DLD1 (cell line): ENCODE data around the gene GCLC.
"Not testable (repeated sequence)": the region's sequence is repeated elsewhere in the genome, so short reads cannot be mapped to it uniquely, and the experiment has no call there.

ENCODE experiments used
- in situ Hi-C: cut with HindIII; loops from 2 replicates; pipeline ENCODE4 v1.10.0; 2017; ENCODE audit warnings: low sequenced_read_pairs

GCLC gene

GRCh38 chr6:53564401-53565065 is 19.6 kb upstream of the GCLC start:
- in situ Hi-C loops = no loop called here

- in situ Hi-C loops = no loop called here
Observed at GRCh38 chr6:53556986-53557715, 12.2 kb upstream of the GCLC start.

GRCh38 chr6:53553600-53553999 is 8.7 kb upstream of the GCLC start:
- in situ Hi-C loops = not testable (repeated sequence)

DNA sequence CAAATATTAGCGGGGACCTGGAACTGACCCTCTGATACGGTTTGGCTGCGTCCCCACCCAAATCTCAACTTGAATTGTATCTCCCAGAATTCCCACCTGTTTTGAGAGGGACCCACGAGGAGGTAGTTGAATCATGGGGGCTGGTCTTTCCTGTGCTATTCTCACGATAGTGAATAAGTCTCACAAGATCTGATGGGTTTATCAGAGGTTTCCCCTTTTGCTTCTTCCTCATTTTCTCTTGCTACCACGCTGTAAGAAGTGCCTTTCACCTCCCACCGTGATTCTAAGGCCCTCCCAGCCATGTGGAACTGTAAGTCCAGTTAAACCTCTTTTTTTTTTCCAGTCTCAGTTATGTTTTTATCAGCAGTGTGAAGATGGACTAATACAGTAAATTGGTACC is 6.8 kb upstream of the GCLC start:
- in situ Hi-C loops = not testable (repeated sequence)

DNA sequence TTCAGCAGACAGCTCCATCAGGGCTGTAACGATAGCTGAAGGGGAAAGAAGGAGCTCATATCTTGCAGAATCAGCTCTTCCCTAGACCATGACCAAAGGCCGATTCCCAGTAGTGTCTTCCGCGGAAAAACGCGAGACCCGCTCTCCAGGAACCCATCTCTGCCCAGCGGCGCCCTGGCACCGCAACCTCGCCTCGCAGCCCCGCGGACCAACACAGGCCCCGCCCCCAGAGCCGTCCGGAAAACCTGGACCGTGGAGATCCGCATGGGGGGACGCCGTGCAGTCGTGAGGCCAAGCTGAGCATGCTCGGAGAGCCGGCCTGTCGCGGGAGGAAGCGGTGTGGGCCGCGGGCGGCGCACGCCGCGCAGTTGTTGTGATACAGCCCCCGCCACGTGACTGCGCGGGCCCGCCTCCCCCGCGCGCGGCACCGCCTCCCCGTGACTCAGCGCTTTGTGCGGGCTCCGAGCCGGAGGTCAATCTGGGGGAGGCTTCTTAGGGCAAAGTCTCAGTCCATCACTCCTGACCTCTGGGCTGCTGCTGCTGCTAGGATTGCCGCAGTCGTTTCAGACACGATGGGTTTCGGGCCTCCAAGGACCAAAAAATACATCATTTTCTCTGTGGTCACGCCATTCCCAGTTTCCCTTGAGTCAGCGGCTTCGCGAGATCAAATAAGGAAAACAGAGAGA is 3.1 kb upstream of the GCLC start:
- in situ Hi-C loops = no loop called here

DNA sequence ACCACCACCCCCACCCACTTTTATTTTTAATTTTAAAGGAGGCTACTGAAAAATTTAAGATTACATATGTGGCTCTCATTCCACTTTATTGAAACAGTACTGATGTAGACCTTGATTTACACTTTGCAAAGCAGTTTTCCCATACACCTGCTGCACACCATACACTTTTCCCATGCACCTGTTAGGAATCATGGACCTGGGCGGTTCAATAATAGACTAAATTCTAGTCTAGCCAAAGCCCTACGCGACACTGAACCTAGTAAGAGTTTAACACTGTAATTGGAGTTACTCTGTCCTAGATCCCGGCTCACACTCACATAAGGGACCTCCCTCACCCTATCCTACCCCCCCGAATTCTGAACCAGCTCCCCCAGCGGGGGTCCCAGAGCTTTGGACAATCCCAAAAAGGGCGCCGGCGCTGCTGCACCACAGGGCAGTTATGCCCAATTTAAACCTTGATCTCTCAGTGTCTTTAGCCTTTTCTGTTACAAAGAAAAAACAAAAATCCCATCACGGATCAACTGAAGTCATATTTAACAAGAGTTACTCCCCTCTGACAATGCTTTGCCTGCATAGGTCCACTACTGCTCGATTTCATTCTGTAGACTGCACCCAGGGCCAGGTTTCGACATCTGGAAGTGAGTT is 2.4 kb upstream of the GCLC start:
- in situ Hi-C loops = no loop called here

DNA sequence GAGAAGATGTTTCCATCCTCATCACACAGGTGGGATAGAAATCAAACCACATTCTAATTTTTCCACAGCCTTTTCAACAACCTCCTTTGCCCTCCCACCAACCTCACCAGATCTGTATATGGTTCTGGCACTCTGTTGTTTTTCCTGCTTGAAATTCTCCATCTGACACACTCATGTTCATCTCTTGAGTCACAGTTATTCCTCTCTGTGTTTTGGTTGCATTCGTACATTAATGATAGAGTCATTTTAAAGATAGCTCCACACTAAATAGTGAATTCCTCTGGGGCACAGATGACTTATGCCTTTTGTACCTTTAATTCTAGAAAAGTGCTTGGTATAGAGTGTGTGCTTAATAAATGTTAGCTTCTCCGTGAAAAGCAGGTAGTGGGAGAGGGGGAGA is 1.4 kb upstream of the GCLC start:
- in situ Hi-C loops = no loop called here

DNA sequence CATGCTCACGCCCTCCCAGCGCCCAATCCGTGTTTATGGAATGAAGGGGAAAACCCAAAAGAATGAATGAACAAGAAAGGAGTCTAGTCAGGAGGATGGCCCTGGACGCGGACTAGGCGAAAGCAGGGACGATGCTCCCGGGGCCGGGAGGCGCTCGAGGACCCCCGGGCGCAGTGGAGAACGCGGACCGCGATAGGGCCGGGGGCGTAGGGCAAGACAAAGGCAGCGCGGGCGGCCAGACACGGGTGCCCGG is 758 bp downstream of the GCLC start:
- in situ Hi-C loops = no loop called here

GRCh38 chr6:53543359-53544216 is 1.3 kb downstream of the GCLC start:
- in situ Hi-C loops = no loop called here

- in situ Hi-C loops = no loop called here
Observed at GRCh38 chr6:53541900-53542299, 3.0 kb downstream of the GCLC start.

- in situ Hi-C loops = no loop called here
Observed at GRCh38 chr6:53540129-53540692, 4.7 kb downstream of the GCLC start.

DNA sequence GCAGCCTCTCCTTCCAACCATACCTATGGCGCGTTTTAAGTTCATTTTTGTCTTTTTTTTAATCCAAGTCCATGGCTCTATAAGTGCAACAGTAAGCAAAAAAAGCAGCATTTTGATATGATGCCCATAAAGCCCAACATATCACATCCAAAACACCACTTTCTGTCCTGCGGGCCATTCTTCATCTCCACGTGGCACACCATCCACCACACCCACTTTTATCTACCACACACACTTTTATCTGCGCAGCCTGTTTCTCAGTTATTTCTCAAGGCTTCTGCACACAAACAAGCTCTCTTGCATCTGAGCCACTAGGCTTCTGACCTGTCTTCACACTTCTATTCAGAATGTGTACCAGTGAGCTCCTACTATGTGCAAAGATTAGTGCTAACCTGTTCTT is 5.3 kb downstream of the GCLC start:
- in situ Hi-C loops = no loop called here

- in situ Hi-C loops = no loop called here
Observed at GRCh38 chr6:53536561-53536960, 8.3 kb downstream of the GCLC start.

DNA sequence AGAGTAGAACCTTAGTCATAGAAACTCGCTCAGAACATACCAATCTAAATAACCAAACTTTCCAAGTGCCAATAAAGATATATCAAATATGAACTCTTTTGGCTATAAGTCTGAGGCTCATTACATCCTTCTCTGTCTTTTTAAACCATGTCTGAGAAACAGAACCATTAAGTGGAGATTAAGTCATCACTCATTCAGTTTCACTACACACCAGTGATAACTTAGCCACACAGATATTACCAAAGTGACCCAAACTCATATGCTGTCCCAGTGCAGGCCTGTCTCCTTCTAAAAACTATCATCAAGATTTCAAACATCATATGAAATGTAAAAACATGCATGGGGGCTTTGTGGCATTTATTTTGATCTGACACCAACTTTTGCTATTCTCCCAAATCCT is 12.0 kb downstream of the GCLC start:
- in situ Hi-C loops = no loop called here

- in situ Hi-C loops = no loop called here
Observed at GRCh38 chr6:53532061-53532797, 12.7 kb downstream of the GCLC start.

- in situ Hi-C loops = no loop called here
Observed at GRCh38 chr6:53530780-53531386, 14.0 kb downstream of the GCLC start.

DNA sequence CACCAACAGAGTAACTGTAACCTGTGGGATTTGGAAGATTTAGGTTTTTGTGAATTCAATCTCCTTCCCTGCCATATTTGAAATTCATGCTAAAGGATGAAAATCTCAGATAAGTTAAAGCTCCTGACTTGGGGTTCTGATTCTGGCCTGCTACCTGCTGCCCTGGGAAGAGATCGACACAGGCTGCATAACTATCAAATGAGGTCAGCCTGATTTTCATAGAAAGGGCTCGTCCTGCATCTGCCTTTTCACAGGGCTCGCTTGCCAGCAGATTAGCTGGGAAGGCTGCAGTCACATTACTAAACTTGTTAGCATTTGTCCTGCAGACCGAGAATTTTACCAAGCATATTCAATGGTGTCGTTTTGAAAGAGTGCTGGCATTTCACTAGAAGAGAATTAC is 14.6 kb downstream of the GCLC start:
- in situ Hi-C loops = no loop called here

DNA sequence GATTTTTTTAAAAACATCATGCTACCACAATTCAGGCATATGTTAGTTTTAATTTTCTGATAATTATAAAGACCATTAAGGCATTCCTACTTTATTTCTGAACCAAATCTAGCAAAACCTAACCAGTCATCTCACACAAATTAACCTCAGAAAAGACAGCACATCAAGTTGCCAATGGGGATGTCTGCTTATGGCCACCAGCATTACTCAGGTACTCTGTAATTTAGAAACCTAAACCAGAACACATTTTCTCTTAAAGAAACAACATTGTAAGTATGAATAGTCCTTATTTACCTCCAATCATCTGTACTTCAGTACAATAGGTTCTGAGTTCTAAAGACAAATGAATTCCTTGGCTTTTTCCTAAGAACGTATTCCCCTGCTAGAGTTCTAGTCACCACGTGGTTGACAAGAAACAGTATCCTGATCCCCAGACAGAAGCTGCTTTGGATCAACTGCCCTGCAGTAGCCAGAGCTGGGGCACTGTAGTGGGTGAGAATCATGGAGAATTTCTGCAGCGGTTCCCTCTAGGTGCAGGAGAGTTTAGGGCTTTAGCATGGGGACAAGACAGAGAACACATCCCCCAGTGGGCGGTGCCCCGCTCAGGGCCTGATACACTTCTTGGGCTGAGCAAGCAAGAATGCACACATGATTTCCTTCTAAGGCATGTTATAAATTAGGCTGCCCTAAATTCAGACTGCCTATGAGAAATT is 15.4 kb downstream of the GCLC start:
- in situ Hi-C loops = no loop called here

DNA sequence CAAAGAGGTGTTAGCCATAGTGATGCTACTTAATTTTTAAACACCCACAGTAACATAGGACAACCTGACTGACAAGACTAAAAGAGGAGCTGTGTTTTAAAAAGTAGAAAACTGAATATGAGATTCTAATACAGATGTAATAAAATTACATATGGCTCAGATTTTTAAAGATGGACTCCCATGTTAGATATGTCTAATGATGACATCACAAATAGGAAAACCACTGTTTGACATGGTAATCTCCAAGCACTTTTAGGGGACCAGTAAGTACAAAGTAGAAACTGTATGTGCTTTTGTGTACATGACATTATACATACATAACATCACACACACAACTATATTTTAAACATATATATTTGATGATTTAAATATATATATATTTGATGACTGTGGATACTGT is 16.8 kb downstream of the GCLC start:
- in situ Hi-C loops = no loop called here
